K562 (cell line): Measurements from ENCODE around the gene ZNF48. TPM values are rescaled to one million over a fixed set of nuclear protein-coding genes. Genes with fewer than 3 reads are reported as not detected.

Experiments used
- ATAC-seq: fragments of 200-7000 bp; cut with Tn5 transposase; 3 replicates; pipeline ENCODE4 v1.9.1; 2020; ENCODE audit warnings: moderate library complexity
- BruUV-seq: library from RNA; stranded (reverse); fragments of 400-500 nt; replicated peaks from 2 replicates; lab custom pipeline; 2021; lab: Mats Ljungman, UMichigan
- CTCF ChIA-PET: fragments of 300-600 bp; formaldehyde crosslinking; extraction: SDS; loops from one replicate; lab custom pipeline; 2021; ENCODE audit warnings: low intra/inter-chr PET ratio; lab: Yijun Ruan, JAX
- POLR2A ChIA-PET: fragments of 300-600, 350-650 bp; sonication (Branson Sonifier 250); formaldehyde crosslinking; extraction: SDS; loops from one replicate; lab custom pipeline; 2021; ENCODE audit warnings: antibody characterized with exemption, inconsistent platforms; lab: Yijun Ruan, JAX
- DNase-seq, 4 experiments: peaks; one replicate each; pipeline versions ENCODE4 v3.0.0 to v3.0.0-alpha.2; 2011 to 2018; ENCODE audit warnings: low spot score in 3 of 4, mixed read lengths in 3 of 4; ENCODE audit errors: extremely low read depth in 1 of 4
- FAIRE-seq: peaks from 2 replicates; lab custom pipeline; 2011; peaks lifted over from hg19 to GRCh38; lab: Jason Lieb, UNC
- H2AFZ ChIP-seq: 2 replicates; pipeline ENCODE4 v1.6.0; 2011; ENCODE audit warnings: low read depth, low read length, control low read depth, inconsistent platforms
- H3K27ac ChIP-seq: fragments of 200-600 bp; 3 replicates; pipeline ENCODE4 v1.8.0; 2011; ENCODE audit warnings: low read depth, mild to moderate bottlenecking, control low read depth, inconsistent platforms, low read length, moderate library complexity, mixed read lengths; ENCODE audit errors: extremely low read depth
- H3K27me3 ChIP-seq, 2 experiments: fragments of 300-600 bp in 1 of 2; 2 replicates in 1 of 2; 3 replicates in 1 of 2; pipeline versions ENCODE4 v1.6.0 to v1.8.0; 2011; ENCODE audit warnings: inconsistent platforms in 2 of 2, low read length in 2 of 2, mild to moderate bottlenecking in 1 of 2, mixed read lengths in 1 of 2, moderate library complexity in 1 of 2; ENCODE audit not compliant: control insufficient read depth in 2 of 2, insufficient read depth in 2 of 2
- H3K36me3 ChIP-seq: fragments of 300-600 bp; 3 replicates; pipeline ENCODE4 v1.8.0; 2011; ENCODE audit warnings: mild to moderate bottlenecking, low read length, inconsistent platforms; ENCODE audit not compliant: control insufficient read depth, insufficient read depth
- H3K4me1 ChIP-seq, 2 experiments: fragments of 200-600 bp in 1 of 2; replicated peaks in 1 of 2; 2 replicates in 1 of 2; 3 replicates in 1 of 2; pipeline versions ENCODE4 v1.5.1 to v1.8.0; 2011; ENCODE audit warnings: inconsistent platforms in 2 of 2, low read length in 2 of 2, mild to moderate bottlenecking in 1 of 2, mixed read lengths in 1 of 2, moderate library complexity in 1 of 2; ENCODE audit not compliant: control insufficient read depth in 2 of 2, insufficient read depth in 2 of 2
- H3K4me2 ChIP-seq: 2 replicates; pipeline ENCODE4 v1.6.1; 2011; ENCODE audit warnings: low read length, control low read depth, inconsistent platforms, mixed read lengths; ENCODE audit not compliant: insufficient read depth
- H3K4me3 ChIP-seq: fragments of 200-600 bp; sonication (generic), shearing (Covaris generic); 2 replicates; pipeline ENCODE4 v1.5.1; 2016; ENCODE audit warnings: control low read depth, inconsistent platforms
- H3K79me2 ChIP-seq: fragments of 200-600 bp; 3 replicates; pipeline ENCODE4 v1.8.0; 2011; ENCODE audit warnings: low read length, inconsistent platforms; ENCODE audit not compliant: control insufficient read depth, insufficient read depth
- H3K9ac ChIP-seq, 2 experiments: 2 replicates each; pipeline versions ENCODE4 v1.6.0 to v1.6.1; 2011; ENCODE audit warnings: low read depth in 2 of 2, low read length in 2 of 2, control low read depth in 1 of 2, inconsistent platforms in 1 of 2, mild to moderate bottlenecking in 1 of 2, mixed read lengths in 1 of 2; ENCODE audit not compliant: insufficient read depth in 1 of 2
- H3K9me1 ChIP-seq: one replicate; pipeline ENCODE4 v1.6.0; 2011; ENCODE audit warnings: inconsistent platforms, mild to moderate bottlenecking, low read length, moderate library complexity; ENCODE audit not compliant: control insufficient read depth, insufficient read depth
- H3K9me3 ChIP-seq: replicated peaks from 2 replicates; pipeline ENCODE4 v1.5.1; 2011; ENCODE audit warnings: low read depth, low read length, inconsistent platforms; ENCODE audit not compliant: control insufficient read depth, insufficient read depth
- H4K20me1 ChIP-seq: replicated peaks from 2 replicates; pipeline ENCODE4 v1.6.1; 2011; ENCODE audit warnings: low read length, inconsistent platforms, mixed read lengths; ENCODE audit not compliant: control insufficient read depth, insufficient read depth
- CEBPB ChIP-seq: fragments of 450-650 bp; IDR thresholded peaks from 2 replicates; pipeline ENCODE4 v1.6.1; 2016; ENCODE audit warnings: missing genetic modification characterization, missing compliant biosample characterization
- ELF4 ChIP-seq: fragments of 450-650 bp; formaldehyde crosslinking; IDR thresholded peaks from 2 replicates; pipeline ENCODE4 v1.4.0; 2022; ENCODE audit warnings: missing genetic modification characterization
- GATA2 ChIP-seq: sonication (generic); formaldehyde crosslinking; IDR thresholded peaks from 2 replicates; pipeline ENCODE4 v1.4.0; 2020; ENCODE audit warnings: mild to moderate bottlenecking, missing genetic modification reagents
- NR2C2 ChIP-seq, 2 experiments: fragments of 200-800 bp in 1 of 2; sonication (Bioruptor generic) in 1 of 2; sonication (generic) in 1 of 2; formaldehyde crosslinking in 1 of 2; IDR thresholded peaks; 2 replicates each; pipeline versions ENCODE4 v1.6.1 to v1.8.0; 2016 to 2022; ENCODE audit warnings: mild to moderate bottlenecking in 1 of 2, missing compliant biosample characterization in 1 of 2, missing genetic modification characterization in 1 of 2, missing genetic modification reagents in 1 of 2
- SMARCC2 ChIP-seq: fragments of 450-650 bp; IDR thresholded peaks from 2 replicates; pipeline ENCODE4 v1.6.1; 2017; ENCODE audit warnings: antibody characterized with exemption, moderate library complexity, mild to moderate bottlenecking, low read depth
- TCF3 ChIP-seq: sonication (generic); formaldehyde crosslinking; IDR thresholded peaks from 2 replicates; pipeline ENCODE4 v1.4.0; 2020; ENCODE audit warnings: mild to moderate bottlenecking, missing genetic modification reagents
- TGIF2 ChIP-seq: sonication (generic); formaldehyde crosslinking; IDR thresholded peaks from 2 replicates; pipeline ENCODE4 v1.8.1; 2022; ENCODE audit warnings: mild to moderate bottlenecking, missing genetic modification reagents, moderate library complexity
- ZNF121 ChIP-seq: sonication (generic); formaldehyde crosslinking; conservative IDR thresholded peaks from 2 replicates; pipeline ENCODE4 v1.8.0; 2022; ENCODE audit warnings: missing genetic modification reagents
- ZNF143 ChIP-seq: sonication (generic); formaldehyde crosslinking; IDR thresholded peaks from 2 replicates; pipeline ENCODE4 v1.9.0; 2022; ENCODE audit warnings: mild to moderate bottlenecking, missing genetic modification reagents
- ZNF316 ChIP-seq: fragments of 450-650 bp; IDR thresholded peaks from 2 replicates; pipeline ENCODE4 v1.6.1; 2016
- ZNF561 ChIP-seq: fragments of 450-650 bp; formaldehyde crosslinking; conservative IDR thresholded peaks from 2 replicates; pipeline ENCODE4 v1.4.0; 2020; ENCODE audit warnings: mild to moderate bottlenecking, moderate library complexity
- WGBS: fragments of 100-300 bp; shearing (Covaris generic); methylation state at CpG from one replicate; pipeline ENCODE4 v1.1.6; 2016; ENCODE audit warnings: low coverage, mixed read lengths; ENCODE audit not compliant: insufficient coverage; ENCODE audit errors: missing lambda C conversion rate; 5-methylcytosine and 5-hydroxymethylcytosine counted together
- in situ Hi-C: fragments of 300-500 bp; cut with MboI; formaldehyde crosslinking; loops from 4 replicates; pipeline ENCODE4 v1.15.0; 2018; ENCODE audit warnings: inconsistent platforms, mixed read lengths
- intact Hi-C: fragments of 100-400 bp; cut with micrococcal nuclease; formaldehyde crosslinking; loops from 2 replicates; pipeline ENCODE4 v1.14.2; 2022
- polyA plus RNA-seq, 8 experiments: library from polyadenylated mRNA; depleted of rRNA in 4 of 8; stranded (reverse) in 5 of 8; unstranded in 3 of 8; fragments of >200 nt; fragmentation: Nextera tagmentation in 2 of 8; fragmentation: Illumina TruSeq in 1 of 8; extraction: Ambion mirVana in 2 of 8; extraction: Trizol in 1 of 8; gene quantifications; 2 replicates each; pipeline versions ENCODE4 v1.2.1 to v1.2.3, GENCODE V29; 2011 to 2014; ENCODE audit warnings: inconsistent platforms in 1 of 8, missing spikeins in 1 of 8
- total RNA-seq, 7 experiments: library from RNA; depleted of rRNA in 6 of 7; stranded (reverse); fragments of >200 nt in 6 of 7; fragmentation: Illumina TruSeq in 2 of 7; extraction: Trizol in 2 of 7; gene quantifications; 2 replicates each; pipeline versions ENCODE4 v1.2.1 to v1.2.3, GENCODE V29; 2011 to 2021; ENCODE audit warnings: low replicate concordance in 1 of 7

Gene ZNF48
- total and polyA plus RNA-seq, 9 of the 15 experiments (the other 6 are each of a cell fraction or from before 2014, with no cell fraction given): 0.38 to 11.6 (median 4.7) TPM

DNA sequence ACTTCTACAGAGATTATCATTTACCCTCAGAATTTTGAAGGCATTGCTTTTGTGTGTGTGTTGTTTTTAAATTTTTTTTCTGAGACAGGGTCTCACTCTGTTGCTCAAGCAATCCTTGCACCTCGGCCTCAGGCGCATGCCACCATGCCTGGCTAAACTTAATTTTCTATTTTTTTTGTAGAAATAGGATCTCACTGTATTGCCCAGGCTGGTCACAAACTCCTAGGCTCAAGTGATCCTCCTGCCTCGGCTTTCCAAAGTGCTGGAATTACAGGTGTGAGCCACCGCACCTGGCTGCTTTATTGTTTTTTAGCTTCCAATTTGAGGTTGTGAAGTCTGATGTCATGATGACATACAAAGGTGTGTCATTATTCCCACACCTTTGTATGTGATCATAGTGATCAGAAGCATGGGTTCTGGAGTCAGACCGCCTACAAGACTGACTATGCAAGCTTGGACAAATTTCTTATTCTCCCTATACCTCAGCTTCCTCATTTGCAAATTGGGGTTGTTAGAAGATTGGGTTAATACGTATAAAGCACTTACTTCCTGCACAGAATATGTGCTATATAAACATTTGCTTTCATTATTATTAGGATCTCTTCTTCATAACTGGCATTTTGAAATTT is 44.6 kb downstream of the ZNF48 start:
- no peak overlapping the region for H2AFZ ChIP-seq
- 0 out of 2 replicates have a peak, but pooled peaks cover 7% of the 10 kb centered on the region for H4K20me1 ChIP-seq
- no peak overlapping the region for H3K4me2 ChIP-seq
- H3K9ac ChIP-seq: no peak overlapping the region
- TF ChIP-seq ZNF121 (peak; percentile 53; the same call in 1 of the 2 replicates), GATA2 (CRISPR knock-in tag) (no peak)
- BruUV-seq: no TSS peak
- in situ Hi-C loops (loop anchor here (10.0 kb wide), 1 partner anchor 185 kb away; no protein-coding TSS in a partner anchor), intact Hi-C loops (no loop called here)
- peaks cover 0 to 7% of the 10 kb centered on the region in 2 experiments; a peak in 2 of 5 replicates for H3K4me1 ChIP-seq
- DNase-seq (no peak), FAIRE-seq (no peak), ATAC-seq (no peak)
- H3K4me3 ChIP-seq: no peak overlapping the region
- ChIA-PET POLR2A (no interaction called here), CTCF (no interaction called here)
- no peaks in the 10 kb centered on the region for H3K9me3 ChIP-seq
- no peaks in the 10 kb centered on the region for H3K27me3 ChIP-seq
- WGBS: 71% methylated on average over 6 of the region's 6 CpGs
- H3K27ac ChIP-seq: no peak overlapping the region
- peaks cover 20% of the 10 kb centered on the region for H3K36me3 ChIP-seq
- peaks cover 20% of the 10 kb centered on the region for H3K79me2 ChIP-seq
- no peaks in the 10 kb centered on the region for H3K9me1 ChIP-seq

- in situ Hi-C loops: no loop called here
- H3K9me3 ChIP-seq: no peaks in the 10 kb centered on the region
- H4K20me1 ChIP-seq: 0 out of 2 replicates have a peak, but pooled peaks cover 7% of the 10 kb centered on the region
- peaks cover 6 to 13% of the 10 kb centered on the region in 2 experiments; a peak in 3 of 5 replicates for H3K4me1 ChIP-seq
- H3K27ac ChIP-seq: no peak overlapping the region
- H3K79me2 ChIP-seq: peaks cover 33% of the 10 kb centered on the region
- no peak overlapping the region for H2AFZ ChIP-seq
- 60% methylated on average over 2 of the region's 2 CpGs for WGBS
- no peaks in the 10 kb centered on the region for H3K9me1 ChIP-seq
- peak overlapping the region; percentile 82 for H3K4me3 ChIP-seq
- H3K9ac ChIP-seq: peak overlapping the region in 1 of 2 experiments; percentile 93; a peak in 2 of 4 replicates
- H3K4me2 ChIP-seq: peak overlapping the region; percentile 100
- DNase-seq (no peak), FAIRE-seq (no peak), ATAC-seq (no peak)
- ChIA-PET POLR2A (interaction anchor here (0.6 to 2.7 kb wide), 9 partner anchors 11 to 378 kb away, joined by 3 to 16 read pairs (median 4); partner anchors contain the start of genes ALDOA, DCTPP1 and PRR14), CTCF (interaction anchor here (0.6 kb wide), 1 partner anchor 84 kb away, joined by 3 read pairs; no protein-coding TSS in a partner anchor)
- BruUV-seq: no TSS peak
- no peak for TF ChIP-seq TCF3 (CRISPR knock-in tag)
- TF ChIP-seq ELF4: no peak
- 0 out of 2 replicates have a peak, but pooled peaks have one; percentile 16 for TF ChIP-seq CEBPB
- TF ChIP-seq NR2C2 (CRISPR knock-in tag; IDR thresholded peaks at IDR 0.05): no peak
- TF ChIP-seq NR2C2 (tag; IDR thresholded peaks at IDR 0.05): 0 out of 2 replicates have a peak, but pooled peaks have one; percentile 31
- TF ChIP-seq ZNF143 (CRISPR knock-in tag): no peak
- TF ChIP-seq TGIF2 (CRISPR knock-in tag): no peak
- no peak for TF ChIP-seq ZNF316
- no peak for TF ChIP-seq ZNF561
- no peak for TF ChIP-seq SMARCC2
- intact Hi-C loops: loop anchor here (2.0 kb wide), 1 partner anchor 83 kb away; the partner anchor contains the start of gene ZNF768
- H3K36me3 ChIP-seq: peaks cover 23% of the 10 kb centered on the region
- no peaks in the 10 kb centered on the region for H3K27me3 ChIP-seq
These were observed 48.4 kb downstream of the ZNF48 start for GRCh38 chr16:30443631-30444030.
